Measurements from ENCODE around the gene HBM. TPM values are rescaled to one million over a fixed set of nuclear protein-coding genes. Genes with fewer than 3 reads are reported as not detected.
"Not testable (repeated sequence)": the region's sequence is repeated elsewhere in the genome, so short reads cannot be mapped to it uniquely, and the experiment has no call there.

HBM gene
- total RNA-seq, 1 donor from 2014 or later = 15.0 TPM

GRCh38 chr16:146646-147045, 19.1 kb upstream of the HBM start:
- no peak for DNase-seq

- DNase-seq = no peak
These were observed 16.6 kb upstream of the HBM start for GRCh38 chr16:149024-149660.

GRCh38 chr16:152141-153128, 13.3 kb upstream of the HBM start, which contains the start of gene HBZ:
TSS of gene HBZ (plus strand) at chr16:152644. CDS start at chr16:152910, 266 bp downstream.
- DNase-seq = no peak

- not testable (repeated sequence) for DNase-seq
These were observed 12.7 kb upstream of the HBM start for GRCh38 chr16:153129-153521.

GRCh38 chr16:153550-154216, 12.1 kb upstream of the HBM start:
- not testable (repeated sequence) for DNase-seq

- no peak for DNase-seq
These were observed 11.4 kb upstream of the HBM start for GRCh38 chr16:154217-155030.

GRCh38 chr16:155031-155398, 10.8 kb upstream of the HBM start:
- no peak for DNase-seq

GRCh38 chr16:159136-159849, 6.5 kb upstream of the HBM start:
- DNase-seq = no peak

- DNase-seq = not testable (repeated sequence)
These were observed 5.5 kb upstream of the HBM start for GRCh38 chr16:160242-160641.

GRCh38 chr16:160691-161190, 5.0 kb upstream of the HBM start:
- DNase-seq = no peak

- no peak for DNase-seq
These were observed 3.3 kb upstream of the HBM start for GRCh38 chr16:162271-162991.

GRCh38 chr16:163139-163538, 2.6 kb upstream of the HBM start:
- not testable (repeated sequence) for DNase-seq

- DNase-seq = not testable (repeated sequence)
These were observed 2.1 kb upstream of the HBM start for GRCh38 chr16:163696-164095.

- not testable (repeated sequence) for DNase-seq
These were observed 1.5 kb upstream of the HBM start for GRCh38 chr16:164134-164823.

- DNase-seq = no peak
These were observed 795 bp upstream of the HBM start for GRCh38 chr16:164827-165538.

GRCh38 chr16:166375-167121, 770 bp downstream of the HBM start:
- no peak for DNase-seq

GRCh38 chr16:167122-167690, 1.4 kb downstream of the HBM start:
- no peak for DNase-seq

- no peak for DNase-seq
These were observed 2.6 kb downstream of the HBM start for GRCh38 chr16:168424-168823.

Measured in occipital lobe (tissue), 2 donors.